Activated CD4-positive, CD25-positive, alpha-beta regulatory T cell (primary cell): ENCODE results near the gene MARCHF2.

Experiments used
- DNase-seq, 4 experiments: peaks; one replicate each; lab custom pipeline; 2025; lab: John Stamatoyannopoulos, UW

MARCHF2 gene

DNA sequence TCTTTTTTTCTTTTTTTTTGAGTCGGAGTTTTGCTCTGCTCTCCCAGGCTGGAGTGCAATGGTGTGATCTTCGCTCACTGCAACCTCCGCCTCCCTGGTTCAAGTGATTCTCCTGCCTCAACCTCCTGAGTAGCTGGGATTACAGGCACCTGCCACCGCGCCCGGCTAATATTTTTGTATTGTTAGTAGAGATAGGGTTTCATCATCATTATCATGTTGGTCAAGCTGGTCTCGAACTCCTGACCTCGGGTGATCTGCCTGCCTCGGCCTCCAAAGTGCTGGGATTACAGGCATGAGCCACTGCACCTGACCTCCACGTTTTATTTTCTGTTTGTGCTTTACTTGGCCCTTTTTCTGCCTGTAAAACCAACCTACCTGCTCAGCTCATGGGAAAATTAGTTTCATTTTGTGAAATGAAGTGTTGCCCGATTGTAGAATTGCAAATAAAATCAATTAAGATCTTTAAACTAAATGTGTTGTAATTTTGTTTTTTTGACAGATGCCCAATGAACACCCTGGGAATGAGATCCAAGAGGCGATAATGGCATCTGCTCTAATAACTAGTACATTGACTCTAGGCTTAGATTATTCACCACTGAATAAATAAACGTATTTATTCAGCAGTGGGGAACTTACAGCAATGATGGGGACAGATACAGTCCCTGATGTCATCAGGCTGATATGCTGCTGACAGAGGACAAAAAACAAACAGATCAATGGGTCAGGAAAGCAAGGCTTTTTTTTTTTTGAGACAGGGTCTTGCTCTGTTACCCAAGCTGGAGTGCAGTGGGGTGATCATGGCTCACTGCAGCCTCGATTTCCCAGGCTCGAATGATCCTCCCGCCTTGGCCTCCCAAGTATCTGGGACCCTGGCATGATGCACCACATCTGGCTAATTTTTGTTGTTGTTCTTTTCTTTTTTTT lies 25.2 kb upstream of the MARCHF2 start:
- DNase-seq: no peak

DNA sequence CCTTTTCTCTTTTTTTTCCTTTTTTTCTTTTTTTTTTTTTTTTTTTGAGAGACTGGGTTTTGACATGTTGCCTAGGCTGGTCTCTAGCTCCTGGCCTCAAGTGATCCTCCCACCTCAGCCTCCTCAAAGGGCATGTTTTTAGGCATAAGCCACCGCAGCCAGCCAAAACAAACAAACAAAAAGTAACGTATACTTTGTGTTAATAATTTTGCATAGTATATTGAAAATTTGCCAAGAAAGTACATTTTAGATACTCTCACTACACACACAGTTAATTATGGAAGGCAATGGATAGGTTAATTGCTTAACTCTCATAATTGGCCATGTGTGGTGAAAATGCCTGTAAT lies 24.5 kb upstream of the MARCHF2 start:
- DNase-seq: no peak

DNA sequence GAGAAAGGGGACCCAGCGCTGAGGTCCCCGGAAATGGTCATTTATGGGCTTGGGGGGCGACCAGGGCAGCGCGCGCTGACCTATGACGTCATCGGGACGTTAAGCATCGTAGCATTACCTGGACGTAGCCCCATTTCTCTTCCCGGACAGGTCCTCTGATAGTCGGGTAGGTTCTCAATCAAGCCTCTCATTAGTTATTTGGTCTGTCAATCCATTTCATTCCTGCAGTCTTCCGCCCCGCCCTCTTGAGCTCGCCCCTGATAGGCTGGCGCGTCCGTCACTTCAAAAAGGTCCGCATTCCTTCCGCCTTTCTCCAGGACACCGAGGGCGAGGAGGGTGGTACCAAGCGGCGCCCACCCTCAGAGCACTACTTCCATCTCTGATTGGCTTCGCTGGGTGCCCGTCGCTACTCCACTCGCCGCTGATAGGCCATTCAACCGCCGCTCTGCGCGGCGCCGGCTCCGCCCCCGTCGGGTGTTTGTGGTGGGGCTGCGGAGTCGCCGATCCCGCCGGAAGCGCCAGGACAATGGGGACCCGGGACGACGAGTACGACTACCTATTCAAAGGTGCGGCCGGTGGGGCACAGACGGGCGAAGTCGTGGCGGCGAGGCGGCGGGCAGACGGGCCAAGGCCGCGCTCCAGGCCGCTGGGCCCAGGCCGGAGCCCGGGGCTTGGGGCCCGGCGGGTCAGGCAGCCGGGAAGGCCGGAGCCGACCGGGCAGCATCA lies 23.1 kb upstream of the MARCHF2 start, which contains the start of gene RAB11B:
Gene RAB11B (plus strand): TSS at position 470 of the 726 bp plus-strand sequence. CDS start 57 bp downstream, at position 527.
- DNase-seq: peak; percentile 92 to 96 (median 95)

DNA sequence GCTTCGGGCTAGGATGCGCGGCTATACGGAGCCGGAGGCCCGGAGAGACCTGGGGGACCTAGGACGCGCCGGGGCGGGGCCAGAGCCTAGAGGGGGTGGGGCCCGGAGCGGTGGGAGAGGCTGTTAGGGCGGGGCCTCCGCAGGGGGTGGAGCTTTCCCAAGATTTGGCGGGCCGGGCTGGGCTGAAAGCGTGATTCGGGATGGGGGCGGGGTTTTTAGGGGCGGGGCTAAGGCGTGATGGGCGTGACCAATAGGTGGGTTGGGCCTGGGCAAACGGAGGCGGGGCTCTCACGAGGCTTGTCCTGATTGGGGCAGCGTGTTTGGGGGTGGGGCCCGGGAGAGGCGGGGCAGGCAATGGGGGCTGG lies 22.5 kb upstream of the MARCHF2 start:
- peak; percentile 72 to 89 (median 78) for DNase-seq

DNA sequence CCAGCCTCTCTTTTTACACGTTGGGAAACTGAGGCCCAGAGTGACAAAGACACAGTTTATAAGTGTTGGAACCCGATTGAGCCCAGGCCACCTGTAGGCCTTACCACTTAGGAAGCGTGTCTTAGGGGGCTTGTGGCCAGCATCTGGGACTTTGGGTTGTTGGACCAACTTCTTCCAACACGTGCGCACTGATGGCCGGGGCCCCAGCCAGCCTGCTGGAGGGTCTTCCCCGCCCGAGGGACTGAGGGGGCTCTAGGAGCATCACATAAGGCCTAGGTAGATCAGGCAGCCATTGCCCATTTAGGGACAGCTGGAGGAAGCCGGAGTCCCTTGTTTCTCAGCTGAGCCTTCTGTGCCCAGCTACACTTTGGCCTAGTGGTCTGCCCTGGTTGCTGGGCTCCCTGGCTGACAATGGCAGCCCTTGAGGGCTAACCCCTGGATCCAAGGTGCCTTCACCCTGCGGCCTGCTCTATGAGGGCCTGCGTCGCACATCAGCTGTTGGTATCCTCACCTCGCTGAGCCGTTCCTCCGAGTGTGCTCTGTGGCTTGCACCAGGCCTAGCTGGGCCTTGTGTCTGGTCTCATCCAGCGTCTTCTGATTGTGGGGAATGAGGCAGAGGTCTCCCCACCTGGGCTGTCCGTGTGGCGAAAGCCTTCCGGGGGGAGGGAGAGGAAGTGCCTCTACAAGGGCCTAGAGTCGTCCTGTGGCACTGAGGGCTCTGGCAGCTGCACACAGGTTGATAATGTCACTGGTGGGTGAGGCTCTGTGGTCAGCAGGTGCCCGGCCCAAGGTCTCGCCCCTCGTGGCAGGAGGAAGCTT lies 21.7 kb upstream of the MARCHF2 start:
- no peak for DNase-seq

DNA sequence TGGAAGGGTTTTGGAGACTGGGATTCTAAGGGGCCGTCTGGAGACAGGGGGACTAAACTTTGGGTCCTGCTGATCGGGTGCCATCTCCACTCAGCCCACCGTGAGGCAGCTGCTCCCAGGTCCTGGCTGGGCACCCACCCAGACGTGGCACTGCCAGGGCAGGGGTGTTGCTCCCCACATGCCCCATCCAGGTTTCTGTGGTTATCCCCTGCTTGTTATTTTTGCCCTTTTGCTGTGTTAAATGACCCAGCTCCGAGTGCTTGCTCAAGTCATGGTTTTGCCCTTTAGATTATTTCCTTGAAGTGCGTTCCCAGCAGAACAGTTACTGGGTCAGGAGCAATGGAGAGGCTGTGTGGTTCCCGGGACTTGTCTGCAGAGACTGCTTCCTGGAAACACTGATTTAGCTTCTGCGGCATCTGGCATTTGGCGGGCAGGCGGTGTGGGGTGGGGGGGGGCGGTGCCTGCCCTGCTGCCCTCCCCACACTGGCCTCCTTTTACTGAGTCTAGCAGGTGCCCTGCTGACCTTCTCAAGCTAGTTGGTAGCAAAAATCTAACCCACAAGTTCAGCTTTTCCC lies 21.0 kb upstream of the MARCHF2 start:
- DNase-seq: no peak

DNA sequence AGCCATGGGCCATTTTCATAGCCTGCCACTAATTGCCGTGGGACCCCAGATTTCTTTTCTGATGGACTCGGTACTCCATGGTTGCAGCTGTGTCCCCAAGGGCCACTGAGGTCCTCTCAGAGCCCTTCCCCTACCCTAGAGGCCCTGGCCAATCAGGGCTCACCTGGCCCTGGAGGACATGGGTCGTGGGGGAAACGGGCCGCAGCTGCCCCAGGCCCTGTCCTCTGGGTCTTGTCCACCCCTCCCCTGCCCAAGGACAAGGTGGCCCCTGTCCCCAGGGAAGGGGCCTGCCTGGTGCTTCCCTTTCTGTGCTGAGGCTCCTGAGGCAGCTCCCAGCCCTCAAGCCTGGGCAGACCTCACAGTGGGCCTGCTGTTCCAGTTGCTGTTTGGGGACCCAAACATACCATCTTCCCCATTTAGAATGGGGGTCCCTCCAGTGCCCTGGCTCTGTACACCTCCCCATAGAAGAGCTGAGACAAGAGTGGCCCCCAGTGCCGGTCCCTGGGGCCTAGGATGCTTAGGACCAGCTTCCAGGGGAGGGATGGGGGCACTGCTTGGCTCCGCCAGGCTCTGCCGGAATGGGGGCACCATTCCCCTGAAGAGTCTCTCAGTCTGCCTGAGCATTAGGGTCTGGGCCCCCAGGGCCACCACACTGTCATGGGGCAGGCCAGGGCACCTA lies 19.8 kb upstream of the MARCHF2 start:
- no peak for DNase-seq

DNA sequence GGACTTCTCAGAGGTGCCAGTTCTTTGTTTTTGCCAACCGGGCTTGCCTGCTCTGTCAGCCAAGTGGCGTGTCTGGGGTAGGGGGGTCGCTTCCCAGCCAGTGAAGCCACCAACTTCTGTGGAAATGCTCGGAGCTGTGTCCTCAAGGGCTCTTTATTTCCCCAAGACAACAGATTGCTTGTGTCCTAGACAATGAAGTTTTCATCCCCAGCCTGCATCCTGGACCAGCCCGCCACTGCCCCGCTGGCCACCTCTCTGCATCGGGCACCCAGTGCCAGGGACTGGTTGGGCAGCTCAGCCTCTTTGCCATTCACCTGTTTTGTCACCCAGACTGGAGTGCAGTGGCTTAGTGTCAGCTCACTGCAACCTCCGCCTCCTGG lies 19.2 kb upstream of the MARCHF2 start:
- no peak for DNase-seq

DNA sequence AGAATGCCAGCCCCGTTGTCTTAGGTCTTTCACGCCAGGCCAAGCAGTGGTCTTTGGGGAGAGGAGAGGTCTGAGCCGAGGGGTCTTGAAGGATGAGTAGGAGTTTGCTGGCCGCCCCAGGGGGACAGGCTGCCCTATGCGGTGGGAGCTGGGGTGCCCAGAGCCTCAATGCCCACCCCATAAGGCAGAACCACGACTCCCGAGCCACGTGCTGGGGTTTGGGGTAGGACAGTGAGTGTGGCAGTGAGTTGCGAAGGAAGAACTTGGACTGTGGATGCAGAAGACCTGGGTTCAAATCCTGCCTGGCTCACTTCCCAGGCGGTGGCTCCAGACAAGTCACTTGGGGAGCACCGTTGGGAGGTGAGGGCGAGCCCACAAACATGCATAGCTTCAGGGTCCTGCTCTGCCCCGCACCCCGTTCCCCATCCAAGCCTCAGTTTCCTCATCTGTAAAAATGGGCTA lies 17.5 kb upstream of the MARCHF2 start:
- DNase-seq: no peak

DNA sequence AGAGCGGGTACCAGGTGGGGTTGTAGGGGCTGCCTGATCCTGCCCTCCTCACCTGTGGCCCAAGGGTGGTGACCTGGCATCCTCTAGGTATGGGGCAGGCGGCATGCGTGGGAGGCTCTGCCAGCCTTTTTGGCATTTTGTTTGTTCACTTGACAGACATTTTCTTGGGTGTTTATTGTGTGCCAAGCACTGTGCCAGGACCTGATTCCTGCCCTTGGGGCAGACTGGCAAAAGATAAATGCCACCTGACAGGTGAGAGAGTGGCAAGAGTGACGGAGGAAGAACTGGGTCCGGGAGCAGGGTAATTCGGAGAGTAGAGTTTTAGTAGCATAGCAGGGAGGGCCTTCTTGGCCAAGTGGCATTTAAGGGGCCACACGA lies 16.9 kb upstream of the MARCHF2 start:
- no peak for DNase-seq

DNA sequence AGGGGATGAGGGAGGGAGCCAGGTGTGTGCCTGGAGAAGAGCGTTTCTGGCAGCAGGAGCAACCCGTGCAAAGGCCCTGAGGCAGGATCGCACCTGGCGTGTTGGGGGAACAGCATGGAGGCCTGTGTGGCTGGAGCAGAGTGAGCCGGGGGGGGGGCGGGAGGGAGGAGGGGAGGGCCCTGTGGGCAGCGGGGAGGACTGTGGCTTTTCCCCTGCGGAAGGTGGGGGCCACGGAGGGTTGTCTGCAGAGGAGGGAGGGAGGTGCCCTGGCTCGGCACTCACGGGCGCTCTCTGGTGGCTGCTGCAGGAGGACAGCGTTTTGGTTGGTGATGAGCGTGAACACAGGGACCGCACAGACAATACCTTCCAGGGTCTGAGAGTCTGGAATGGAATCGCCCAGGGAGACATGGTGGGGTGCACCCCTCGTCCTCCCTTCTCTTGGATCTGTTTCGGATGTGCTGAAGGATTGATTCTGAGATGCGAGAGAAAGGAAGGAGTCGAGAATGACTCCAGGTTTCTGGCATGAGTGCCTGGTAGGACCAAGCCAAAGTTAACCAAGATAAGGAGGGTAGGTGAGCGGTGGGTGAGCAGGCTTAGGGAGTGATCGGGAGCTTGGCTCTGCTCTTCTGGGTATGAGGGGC lies 16.4 kb upstream of the MARCHF2 start:
- DNase-seq: peak; percentile 16 to 41 (median 29)

DNA sequence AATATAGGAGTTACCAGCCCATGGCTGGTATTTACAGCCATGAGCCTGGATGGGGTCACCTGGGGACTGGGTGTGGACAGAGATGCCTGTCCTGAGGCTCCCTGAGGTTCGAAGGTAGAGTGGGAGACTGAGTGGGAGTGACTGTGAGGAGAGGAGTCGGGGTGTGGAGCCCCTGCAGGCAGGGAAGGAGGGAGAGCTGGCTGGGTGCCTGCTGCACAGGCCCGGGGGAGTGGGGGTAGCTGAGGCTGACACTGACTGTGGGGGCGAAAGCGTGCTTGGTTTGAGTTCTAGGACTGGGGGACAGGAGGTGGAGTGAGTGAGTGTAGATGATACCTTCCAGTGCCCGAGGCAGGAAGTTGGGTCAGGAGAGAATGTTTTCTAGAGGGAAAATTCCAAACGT lies 15.8 kb upstream of the MARCHF2 start:
- no peak for DNase-seq

DNA sequence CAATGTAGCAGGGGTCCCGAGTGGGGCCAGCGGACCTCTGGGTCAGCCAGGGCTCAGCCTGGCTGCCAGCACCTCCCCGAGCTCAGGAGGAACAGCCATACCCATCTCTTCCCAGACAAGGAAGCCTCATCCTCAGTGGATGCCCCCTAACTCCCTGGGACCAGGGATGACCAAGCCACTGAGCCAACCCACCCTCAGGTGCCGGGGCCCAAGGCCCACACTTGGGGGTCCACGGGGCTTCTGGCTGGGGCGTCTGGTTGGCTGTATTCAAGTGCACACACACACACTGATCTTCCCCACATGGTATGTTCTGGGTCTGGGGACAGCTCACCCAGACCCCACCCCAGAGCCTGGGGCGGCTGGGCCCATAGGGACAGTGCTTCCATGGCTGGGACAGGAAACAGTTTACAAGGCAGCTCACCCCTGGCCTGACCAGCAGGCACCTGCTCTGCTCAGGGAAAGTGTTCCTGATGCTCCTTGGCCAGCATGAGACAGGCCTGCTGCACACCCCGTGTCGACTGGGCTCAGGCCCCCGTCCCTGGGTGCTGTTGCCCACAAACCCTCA lies 15.3 kb upstream of the MARCHF2 start:
- DNase-seq: no peak

DNA sequence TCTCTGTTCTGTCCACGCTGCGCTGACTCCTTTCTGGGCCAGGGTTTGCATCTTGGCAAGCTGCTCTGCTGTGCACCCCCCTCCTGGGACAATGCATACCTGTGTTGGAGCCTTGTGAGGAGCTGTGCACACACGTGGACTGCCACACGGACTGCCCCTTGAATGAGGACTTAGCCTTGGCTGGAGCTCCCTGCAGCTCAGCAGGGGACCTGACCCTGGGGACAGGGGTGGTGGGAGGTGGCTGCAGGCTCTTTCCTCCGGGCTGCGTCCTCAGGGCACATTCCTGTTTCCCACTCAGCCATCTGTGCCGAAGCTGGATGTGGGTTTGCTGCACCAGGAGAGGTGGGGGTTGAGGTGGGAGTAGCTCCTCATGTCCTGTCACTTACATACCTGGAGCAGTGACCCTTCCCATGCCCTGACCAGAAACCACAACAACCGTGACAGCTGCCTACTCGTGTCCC lies 14.8 kb upstream of the MARCHF2 start:
- no peak for DNase-seq

DNA sequence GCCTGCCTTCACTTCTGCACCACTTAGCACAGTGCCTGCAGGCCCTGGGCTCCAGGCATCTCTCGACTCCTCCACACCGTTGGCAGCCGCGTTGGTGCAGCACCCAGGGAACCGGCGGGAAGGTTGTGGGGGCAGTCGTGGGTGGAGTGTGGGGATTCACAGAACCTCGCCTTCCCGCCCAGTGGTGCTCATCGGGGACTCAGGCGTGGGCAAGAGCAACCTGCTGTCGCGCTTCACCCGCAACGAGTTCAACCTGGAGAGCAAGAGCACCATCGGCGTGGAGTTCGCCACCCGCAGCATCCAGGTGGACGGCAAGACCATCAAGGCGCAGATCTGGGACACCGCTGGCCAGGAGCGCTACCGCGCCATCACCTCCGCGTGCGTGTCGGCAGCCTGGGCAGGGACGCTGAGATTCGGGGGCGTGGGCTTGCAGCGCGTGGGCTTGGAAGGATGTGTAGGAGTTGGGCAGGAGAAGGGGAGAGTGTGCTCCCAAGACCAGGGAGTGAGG lies 13.4 kb upstream of the MARCHF2 start:
- DNase-seq: no peak

DNA sequence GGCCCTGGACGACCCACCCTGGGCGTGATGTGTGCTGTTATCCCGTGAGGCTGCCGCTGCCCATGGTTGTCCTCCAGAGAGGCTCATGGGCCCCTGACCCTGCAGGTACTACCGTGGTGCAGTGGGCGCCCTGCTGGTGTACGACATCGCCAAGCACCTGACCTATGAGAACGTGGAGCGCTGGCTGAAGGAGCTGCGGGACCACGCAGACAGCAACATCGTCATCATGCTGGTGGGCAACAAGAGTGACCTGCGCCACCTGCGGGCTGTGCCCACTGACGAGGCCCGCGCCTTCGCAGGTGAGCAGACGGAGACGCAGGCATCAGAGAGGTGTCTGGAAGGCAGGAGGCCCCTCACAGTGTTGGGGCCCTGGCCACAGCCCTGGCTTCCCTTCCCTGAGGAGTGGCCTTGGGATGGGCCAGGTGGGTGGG lies 11.1 kb upstream of the MARCHF2 start:
- no peak for DNase-seq

DNA sequence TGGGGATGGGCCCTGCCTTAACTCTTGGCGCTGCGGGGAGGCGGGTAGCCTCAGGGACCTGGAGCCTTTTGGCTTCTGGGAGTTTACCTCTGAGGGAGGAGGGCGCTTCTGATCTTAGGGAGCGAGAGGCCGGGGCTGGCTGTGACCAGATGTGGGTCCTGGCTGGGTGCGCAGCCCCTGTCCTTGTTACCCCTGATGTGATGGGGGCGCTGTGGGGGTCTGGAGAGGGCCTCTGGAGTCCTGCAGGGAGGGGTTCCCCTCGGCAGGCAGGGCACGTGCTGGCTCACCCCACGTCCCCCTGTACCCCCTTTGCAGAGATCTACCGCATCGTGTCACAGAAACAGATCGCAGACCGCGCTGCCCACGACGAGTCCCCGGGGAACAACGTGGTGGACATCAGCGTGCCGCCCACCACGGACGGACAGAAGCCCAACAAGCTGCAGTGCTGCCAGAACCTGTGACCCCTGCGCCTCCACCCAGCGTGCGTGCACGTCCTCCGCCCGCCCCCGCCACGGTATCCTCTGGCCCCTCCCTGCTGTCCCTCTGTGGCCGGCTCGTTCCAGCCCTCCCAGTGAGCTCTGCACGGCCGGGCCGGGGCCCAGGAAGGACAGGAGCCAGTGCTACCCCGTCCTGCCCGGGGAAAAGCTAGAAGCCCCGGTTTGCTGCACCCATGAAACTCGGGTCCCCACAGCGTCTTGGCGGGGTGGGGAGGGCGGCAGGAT lies 9.8 kb upstream of the MARCHF2 start:
- no peak for DNase-seq

DNA sequence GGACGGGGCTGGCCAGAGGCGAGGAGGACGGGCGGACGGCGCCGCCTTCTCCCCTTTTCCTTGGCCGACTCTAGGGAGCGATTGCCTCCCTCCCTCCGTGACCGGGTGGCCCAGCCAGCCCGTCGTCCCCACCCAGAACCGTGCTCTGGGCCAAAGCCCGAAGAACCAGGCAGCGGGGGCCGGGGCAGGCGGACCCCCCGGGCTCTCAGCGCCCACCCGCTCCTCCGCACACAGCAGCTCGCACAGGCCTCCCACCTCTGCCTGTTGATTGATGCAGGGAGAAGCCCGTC lies 9.3 kb upstream of the MARCHF2 start:
- DNase-seq: no peak

DNA sequence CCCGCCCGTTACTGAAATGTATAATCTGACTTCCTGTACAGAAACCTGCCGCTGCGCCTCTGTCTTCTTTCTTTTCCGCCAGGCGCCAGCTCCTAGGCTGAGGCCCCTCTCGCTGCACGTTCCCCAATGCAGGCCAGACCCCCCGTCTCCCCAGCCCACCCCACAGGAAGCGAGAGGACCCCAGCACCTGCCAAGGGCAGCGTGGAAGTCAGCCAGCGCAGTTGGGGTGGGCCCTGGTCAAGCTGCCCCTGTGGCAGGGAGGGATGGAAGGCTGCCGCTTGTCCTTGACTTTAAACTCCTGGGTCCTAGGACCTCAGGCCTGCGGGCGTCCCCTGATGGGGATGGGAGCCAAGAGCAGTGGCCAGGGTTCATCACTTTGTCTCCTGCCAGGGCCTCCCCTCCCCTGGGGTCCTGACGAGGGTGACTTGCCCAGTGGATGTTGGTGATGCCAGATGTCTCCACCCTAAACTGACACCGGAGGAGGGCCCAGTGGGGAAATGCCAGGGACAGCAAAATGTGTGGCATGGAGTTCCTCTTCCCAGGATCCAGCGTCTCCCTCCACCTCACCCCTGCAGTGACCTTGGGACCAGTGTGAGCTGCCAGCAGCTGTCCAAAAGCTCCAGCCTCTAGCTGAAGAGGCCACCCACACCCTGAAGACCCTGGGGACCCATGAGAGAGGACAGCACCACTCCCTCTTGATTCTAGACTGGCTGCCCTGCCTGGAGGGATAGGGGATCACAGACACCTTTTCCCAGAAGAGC lies 8.5 kb upstream of the MARCHF2 start:
- no peak for DNase-seq
